Fibroblast of gingiva (primary cell): ENCODE measurements around the gene ENG.

Experiments used
- DNase-seq: peaks from one replicate; pipeline ENCODE4 v3.0.0-alpha.2; 2011; ENCODE audit warnings: low read depth

ENG gene

DNA sequence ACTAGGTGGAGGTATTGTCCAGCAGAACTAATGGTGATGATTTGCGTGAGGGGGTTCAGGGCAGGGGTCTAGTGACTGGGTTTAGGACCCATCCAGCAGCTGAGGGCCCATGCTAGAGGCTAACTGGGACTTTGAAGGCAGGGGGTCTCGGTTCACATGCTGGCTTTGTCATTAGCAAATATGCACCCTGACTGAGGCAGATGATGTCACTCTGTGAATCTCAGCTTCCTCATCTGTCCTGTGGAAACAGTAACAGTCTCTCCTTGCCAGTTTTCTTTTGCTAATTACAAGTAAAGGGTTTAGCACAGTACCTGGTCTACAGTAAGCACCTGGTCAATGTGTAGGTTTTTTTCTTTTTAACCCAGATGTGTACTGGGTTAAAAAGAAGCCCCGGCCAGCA, 81.2 kb downstream of the ENG start:
- no peak for DNase-seq

DNA sequence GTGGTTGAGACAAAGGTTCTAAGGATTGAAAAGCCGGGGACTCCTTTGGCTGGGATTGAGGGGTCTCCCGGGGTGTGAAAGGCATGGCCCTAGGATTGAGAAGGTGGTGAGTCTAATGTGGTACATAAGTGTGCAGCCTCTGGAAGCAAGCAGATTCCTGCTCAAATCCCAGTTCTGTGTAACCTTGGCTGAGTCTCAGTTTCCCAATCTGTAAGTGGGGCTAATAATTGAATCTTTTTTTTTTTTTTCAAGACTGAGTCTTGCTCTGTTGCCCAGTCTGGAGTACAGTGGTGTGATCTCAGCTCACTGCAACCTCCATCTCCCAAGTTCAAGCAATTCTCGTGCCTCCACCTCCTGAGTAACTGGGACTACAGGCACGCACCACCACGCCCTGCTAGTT, 81.9 kb downstream of the ENG start:
- no peak for DNase-seq

DNA sequence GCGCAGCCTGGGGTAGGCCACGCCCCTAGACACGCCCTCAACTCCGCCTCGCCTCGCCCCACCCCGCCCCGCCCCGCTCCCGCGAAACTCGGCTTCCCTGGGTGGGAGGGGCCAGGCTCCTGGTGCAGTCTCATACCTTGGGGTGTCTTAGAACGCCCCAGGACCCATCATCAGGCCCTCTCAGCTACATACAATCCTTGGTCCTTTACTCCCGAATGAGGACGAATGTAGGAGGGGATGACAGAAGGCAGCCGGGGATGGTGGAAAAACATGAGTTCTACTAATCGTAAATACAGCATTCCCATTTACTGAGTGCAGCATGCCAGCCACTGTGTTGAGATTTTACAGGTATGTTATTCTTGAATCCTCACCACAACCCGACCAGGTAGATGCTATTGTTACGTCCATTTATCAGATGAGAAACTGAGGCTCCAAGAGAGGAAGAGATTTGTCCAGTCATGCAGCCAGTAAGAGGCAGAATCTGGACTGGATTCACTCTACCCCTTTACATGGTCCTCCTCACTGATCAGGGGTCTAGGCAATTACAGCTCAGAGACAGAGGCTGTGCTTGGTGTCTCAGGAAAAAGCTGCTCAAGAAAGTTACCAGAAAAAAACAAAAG, 82.8 kb downstream of the ENG start:
- no peak for DNase-seq

DNA sequence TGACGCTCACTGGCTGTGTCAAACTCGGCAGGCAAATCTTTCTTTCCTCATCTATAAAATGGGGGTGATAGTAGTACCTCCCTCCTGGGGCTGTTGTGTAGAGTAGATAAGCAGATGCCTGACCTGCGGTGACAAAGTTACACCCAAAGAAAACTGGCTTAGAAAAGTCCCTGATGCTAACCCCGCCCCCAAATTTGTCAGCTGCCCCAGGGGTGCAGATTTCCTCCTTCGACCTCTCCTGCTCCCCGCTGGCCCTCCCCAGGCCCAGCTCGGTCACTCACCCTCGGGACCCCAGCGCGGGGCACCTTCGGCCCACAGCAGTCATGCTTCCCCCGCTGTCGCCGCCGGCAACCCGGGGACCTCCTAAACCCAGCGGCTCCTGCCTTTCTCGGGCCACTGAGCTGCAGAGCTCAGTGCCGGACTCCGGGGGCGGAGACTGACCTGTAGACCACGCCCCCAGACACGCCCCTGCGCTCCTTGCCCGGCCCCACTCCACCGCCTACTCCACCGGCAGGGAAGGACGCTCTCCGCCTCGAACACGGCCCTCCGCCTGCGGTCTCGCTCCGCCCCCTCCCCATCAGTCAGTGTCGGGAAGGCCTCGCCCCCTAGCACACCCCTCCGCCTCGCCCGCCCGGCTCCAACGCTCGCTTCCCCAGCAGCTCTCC, 83.4 kb downstream of the ENG start:
- peak; percentile 96 for DNase-seq

DNA sequence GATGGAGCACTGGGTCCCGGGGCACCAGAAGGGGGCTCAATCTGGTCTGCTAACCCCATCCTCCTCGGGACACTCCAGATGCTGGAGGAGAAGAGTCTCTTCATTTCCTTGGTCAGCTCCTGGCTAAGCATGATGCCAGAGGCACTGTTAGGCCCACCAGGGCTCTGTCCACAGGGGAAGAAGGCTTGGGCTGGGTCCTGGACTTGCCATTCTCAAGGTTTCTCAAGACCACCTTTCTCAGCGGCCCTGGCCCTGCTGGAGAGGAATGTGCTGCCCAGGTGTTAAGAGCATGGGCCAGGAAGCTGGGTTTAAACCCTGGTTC, 83.9 kb downstream of the ENG start:
- DNase-seq: no peak

DNA sequence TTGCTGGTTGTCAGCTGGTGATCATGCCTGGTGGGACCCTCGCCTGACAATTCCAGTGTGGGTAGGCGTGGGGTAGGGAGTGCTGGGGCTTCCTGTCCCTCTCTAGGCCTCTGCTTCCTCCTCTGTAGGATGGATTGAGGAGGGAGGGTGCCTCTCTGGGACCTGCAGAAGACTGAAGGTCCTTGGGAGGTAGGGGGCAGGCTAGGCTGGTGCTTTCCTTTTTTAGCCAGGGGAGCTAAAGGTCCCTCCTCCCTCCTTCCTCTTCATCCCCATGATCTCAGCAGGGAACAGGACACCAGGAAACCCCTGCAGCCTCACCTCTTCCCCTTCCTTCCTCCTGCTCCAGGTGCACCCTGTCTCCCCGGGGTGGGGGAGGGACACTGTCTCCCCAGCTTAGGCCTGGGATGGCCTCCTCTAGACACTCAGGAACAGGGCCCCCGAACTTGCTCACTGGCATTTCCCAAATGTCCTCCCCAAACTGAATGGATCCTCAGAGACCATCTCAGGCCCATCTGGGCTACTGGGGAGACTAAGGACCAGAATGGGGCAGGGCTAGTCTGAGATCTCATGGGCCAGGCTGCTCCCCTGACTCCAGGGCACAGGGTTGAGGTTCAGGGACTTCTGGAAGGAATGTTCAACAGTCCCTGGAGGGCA, 84.4 kb downstream of the ENG start:
- no peak for DNase-seq

DNA sequence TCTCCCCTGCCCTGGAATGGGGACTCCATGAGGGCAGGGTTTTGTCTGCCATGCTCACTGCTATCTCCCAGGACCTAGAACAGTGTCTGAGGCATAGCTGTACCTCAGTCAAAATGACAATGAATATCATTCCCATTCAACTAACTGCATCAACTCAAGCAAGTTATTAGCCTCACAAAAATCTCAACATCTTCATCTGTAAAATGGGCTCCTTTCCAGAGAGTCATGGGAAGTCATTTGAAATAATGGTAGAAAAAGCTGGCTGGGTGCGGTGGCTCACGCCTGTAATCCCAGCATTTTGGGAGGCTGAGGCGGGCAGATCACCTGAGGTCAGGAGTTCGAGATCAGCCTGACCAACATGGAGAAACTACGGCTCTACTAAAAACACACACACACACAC, 85.4 kb downstream of the ENG start:
- DNase-seq: no peak

DNA sequence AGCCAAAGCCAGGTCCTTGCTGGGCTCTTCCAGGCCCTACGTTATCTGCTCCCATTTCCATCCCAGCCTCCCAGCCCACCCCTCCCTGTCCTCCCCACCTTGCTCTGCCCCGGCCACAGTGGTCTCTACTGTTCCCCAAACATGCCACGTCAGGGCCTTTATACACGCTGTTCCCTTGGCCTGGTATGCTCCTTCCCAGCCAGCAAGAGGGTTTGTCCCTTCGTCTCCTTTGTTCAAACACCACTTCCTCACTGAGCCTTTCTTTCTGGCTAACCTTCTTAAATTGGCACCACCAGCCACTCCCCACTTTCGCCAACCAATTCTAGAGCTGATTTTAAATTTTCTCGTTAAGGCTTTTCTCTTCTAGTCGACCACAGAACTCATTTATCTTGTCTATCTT, 85.8 kb downstream of the ENG start:
- no peak for DNase-seq

DNA sequence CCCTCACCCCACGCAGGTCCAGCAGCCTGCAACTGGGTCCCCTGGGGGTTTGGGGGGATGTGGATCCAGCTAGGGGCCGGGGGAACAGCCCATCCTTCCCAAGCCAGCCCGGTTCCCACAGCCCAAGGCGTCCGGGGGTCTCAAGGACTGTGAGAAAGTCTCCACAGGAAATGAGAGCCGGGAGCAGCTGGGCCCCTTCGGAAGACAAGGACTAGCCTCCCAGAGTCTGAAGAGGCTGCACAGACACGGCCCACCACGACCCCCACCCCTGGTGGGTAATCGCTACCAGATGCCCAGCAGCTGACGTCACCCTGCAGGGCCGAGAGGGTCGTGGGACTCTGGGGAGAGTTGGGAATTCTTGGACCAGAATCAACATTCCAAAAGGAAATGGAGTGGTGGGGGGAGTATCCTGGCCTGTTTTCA, 86.5 kb downstream of the ENG start:
- no peak for DNase-seq

DNA sequence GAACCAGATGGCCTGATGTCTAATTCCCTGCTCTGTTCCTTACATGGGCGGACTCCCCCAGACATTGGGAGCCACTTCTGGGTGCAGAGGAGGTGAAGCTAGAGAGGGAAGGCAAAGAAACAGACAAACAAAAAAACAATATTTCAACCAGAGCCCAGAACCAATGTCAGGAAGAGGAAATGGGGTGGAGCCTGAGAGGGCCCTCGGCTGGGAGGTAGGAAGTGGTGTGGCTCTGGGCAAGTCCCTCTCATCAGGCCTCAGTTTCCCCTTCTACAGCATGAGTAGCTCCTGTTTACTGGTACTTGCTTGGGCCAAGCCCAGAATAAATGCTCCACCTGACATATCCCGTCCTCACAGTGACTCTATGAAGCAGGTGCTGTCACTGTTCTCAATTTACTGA, 87.0 kb downstream of the ENG start:
- no peak for DNase-seq

DNA sequence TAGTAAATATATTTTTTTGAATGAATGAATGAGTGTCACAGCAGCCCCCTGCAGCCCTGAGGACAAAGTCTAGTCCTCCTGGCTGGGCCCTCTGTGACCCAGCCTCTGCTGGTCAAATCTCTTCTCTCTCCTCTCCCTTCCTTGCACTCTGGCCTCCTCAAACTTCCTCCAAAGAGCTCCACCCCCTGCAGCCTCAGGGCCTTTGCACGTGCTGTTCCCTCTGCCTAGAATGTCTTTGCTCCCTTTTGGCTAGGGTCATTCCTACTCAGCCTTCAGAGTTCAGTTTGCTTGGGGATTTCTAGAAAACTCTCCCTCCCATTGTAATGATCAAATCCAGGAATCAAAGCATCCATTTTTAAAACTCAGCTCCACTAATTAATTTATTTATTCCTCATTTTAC, 89.0 kb downstream of the ENG start:
- DNase-seq: no peak
